Activated CD8-positive, alpha-beta memory T cell treated with anti-CD3 and anti-CD28 coated beads for 36 hours (primary cell): ENCODE measurements around the gene F2RL3. TPM values are rescaled to one million over a fixed set of nuclear protein-coding genes. Genes with fewer than 3 reads are reported as not detected.

Source experiments
- CTCF ChIA-PET: fragments of 350-600 bp; sonication (Branson Sonifier 250); formaldehyde crosslinking; loops from one replicate; lab custom pipeline; 2021; ENCODE audit warnings: antibody characterized with exemption; lab: Charles Lee
- POLR2A ChIA-PET: fragments of 350-600 bp; sonication (Branson Sonifier 250); formaldehyde crosslinking; loops from one replicate; lab custom pipeline; 2021; ENCODE audit warnings: antibody characterized with exemption; lab: Charles Lee
- total RNA-seq, 2 experiments: library from RNA; stranded (reverse); gene quantifications; one replicate each; pipeline ENCODE4 v1.2.3, GENCODE V29; 2021

The F2RL3 gene
- total RNA-seq, result not detected

DNA sequence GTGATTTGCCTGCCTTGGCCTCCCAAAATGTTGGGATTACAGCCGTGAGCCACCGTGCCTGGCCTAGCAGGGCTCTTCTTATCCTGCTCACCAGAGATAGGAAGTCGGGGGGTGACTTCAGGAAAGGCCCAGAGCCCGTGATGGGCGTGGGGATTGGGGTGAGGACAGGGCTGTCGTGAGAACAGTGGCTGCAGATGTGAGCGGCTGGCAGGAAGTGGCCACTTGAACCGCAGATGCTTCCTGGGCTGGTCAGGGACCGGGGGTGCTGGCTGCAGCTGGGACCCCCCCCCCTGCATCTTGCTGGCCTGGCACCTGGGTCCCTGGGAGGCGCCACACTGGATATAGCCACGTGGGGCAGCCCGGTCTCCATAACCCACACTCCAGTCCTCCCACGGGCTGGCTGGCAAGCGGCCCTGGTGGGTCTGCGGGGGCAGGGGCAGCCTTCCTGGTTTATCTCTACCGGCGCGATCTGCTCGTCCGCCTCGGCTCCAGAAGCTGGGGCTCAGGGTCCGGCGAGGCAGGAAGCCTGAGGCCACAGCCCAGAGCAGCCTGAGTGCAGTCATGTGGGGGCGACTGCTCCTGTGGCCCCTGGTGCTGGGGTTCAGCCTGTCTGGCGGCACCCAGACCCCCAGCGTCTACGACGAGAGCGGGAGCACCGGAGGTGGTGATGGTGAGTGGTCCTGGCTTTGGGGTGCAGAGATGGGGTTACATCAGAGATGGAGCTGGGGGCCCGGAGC lies at the start of gene F2RL3:
Gene F2RL3 (plus strand): TSS at position 371 of the 737 bp plus-strand sequence. CDS start 191 bp downstream, at position 562.
- CTCF ChIA-PET, result interaction anchor here (0.7 kb wide), 1 partner anchor 147 kb away, joined by 3 read pairs; no protein-coding TSS in a partner anchor
- POLR2A ChIA-PET, result no interaction called here

DNA sequence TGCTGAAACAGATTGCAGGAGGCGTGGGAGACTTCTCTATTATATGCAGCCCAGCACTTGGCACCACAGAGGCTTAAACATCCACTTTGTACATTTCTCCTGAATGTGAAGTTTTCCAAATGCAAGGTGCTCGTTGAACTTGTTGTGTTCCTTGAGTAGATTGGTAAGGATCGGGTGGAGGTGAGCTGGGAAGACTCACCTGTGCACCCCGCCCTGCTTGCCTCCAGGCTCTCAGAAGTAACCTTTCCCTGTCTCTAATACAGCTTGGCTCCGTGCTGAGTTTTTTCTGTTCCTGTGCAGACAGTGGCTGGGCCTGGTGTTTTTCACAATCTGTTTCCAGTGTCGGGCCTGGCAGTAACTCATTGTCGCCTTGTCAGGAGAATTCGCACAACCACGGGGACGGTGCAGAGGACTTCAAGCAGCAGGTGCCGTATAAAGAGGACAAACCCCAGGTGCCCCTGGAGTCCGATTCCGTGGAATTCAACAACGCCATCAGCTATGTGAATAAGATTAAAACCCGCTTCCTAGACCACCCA lies 47.3 kb upstream of the F2RL3 start:
- POLR2A ChIA-PET, result no interaction called here
- CTCF ChIA-PET, result no interaction called here

DNA sequence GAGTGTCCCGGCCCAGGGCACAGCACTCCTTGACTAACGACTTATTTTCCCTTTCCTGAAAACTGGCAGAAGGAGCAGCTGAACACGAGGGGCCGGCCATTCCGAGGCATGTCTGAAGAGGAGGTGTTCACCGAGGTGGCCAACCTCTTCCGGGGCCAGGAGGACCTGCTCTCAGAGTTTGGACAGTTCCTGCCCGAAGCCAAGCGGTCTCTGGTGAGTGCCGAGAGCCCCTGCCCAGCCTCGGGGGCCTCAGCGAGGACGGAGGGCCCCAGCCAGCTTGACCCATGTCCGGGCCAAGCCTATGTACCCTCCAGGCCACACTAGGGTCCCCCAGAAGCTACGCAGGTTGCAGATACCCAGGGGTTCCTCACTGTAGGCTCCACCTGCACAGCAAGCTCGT lies 41.9 kb upstream of the F2RL3 start:
- ChIA-PET POLR2A (no interaction called here), CTCF (no interaction called here)

DNA sequence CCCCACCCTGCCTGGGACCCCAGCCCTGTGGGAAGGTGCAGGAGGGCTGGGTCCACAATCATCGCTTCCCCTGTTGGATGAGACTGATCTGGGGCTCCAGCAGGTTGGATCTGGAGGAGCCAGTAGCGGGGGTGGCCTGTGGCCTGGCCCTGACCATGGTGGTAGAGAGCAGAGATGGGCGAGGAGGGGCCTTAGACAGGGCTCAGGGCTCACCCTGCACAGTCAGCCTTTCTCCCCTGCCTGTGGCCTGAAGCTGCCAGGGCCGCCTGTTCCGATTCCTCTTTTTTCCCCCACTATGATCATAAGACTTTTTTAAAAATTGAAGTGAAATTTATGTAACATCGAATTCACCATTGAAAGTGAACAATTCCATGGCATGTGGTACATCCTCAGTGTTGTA lies 41.4 kb upstream of the F2RL3 start:
- POLR2A ChIA-PET, result no interaction called here
- CTCF ChIA-PET, result no interaction called here

DNA sequence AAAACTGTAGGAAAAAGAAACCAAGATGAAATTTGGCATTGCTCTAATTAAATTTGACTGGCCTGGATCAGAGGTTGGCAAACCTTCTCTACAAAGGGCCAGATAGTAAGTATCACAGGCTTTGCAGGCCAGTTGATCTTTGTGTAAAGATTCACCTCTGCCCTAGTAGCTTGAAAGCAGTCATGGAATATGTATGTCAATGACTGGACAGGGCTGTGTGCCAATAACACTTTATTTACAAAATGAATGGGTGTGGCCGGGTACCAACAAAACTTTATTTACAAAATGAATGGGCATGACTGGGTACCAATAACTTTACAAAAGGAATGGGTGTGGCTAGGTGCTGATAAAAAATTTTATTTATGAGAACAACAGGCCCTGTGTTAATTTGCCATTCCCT lies 39.6 kb upstream of the F2RL3 start:
- ChIA-PET POLR2A (interaction anchor here (0.5 kb wide), 1 partner anchor 609 kb away, joined by 3 read pairs; no protein-coding TSS in a partner anchor), CTCF (no interaction called here)

DNA sequence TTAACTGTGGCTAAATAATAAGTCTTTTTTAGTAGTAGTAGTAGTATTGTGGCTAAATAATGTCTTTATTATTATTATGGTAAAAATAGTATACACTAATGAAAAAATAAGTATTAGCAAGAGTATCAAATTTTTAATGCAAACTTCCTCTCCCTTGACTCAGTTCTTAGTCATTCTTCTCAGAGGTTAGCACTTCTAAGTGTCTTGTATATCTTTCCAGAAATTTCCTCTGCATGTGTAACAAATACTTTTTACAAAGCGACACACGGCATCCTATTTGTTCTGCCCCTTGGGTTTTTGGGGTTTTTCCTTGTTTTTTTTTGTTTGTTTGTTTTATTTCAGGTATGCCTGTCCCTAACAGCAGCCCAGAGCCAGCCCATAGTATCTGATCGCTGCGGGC lies 38.7 kb upstream of the F2RL3 start:
- ChIA-PET CTCF (no interaction called here), POLR2A (interaction anchor here (0.6 kb wide), 1 partner anchor 79 kb away, joined by 5 read pairs; no protein-coding TSS in a partner anchor)

DNA sequence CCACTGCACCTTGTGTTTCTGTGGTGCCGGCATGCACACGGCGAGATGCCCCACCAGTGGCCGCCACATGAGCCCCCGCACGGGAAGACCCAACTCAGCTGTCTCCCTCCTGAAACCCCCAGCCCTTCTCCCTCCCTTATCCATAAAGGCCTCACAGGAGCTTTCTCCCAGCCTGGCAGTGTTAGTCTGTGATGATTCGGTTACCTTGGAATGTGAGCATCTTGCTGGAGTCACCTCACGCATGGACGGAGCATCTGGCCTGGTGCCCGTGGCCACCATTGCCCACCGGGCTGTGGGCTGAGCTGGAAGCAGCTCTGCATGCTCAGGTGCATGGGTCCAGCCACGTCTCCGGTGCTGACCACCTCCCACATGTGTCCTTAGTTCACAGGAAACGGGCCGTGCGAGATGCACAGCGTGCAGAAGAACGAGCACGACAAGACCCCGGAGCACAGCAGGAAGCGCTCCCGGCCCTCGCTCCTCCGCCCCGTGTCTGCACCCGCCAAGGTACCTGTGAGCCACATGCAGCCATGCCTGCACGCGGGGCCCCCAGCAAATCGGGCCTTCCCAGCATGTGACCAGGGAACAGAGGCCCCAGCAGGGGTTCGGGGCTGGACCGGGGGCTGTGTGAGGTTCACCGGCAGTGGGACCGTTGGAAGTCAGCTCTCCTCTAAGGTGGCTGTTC lies 37.6 kb upstream of the F2RL3 start:
- ChIA-PET POLR2A (no interaction called here), CTCF (no interaction called here)

DNA sequence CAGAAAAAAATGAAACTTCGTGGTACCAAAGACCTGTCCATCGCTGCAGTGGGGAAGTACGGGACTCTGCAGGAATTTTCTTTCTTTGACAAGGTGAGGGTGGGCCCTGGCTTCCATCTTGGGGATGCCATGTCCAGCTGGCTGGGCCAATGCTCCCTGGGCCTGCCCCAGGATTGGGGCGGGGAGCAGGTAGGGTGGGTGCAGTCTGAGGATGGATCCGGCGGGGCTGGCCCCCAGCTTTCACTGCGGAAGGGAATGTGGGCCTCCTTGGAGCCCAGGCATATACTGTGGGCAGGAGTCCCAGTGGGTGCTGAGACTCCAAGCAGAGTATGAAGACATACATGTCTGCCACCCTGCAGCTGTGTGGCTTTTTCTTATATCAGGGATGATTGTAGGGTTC lies 35.7 kb upstream of the F2RL3 start:
- ChIA-PET CTCF (no interaction called here), POLR2A (no interaction called here)

DNA sequence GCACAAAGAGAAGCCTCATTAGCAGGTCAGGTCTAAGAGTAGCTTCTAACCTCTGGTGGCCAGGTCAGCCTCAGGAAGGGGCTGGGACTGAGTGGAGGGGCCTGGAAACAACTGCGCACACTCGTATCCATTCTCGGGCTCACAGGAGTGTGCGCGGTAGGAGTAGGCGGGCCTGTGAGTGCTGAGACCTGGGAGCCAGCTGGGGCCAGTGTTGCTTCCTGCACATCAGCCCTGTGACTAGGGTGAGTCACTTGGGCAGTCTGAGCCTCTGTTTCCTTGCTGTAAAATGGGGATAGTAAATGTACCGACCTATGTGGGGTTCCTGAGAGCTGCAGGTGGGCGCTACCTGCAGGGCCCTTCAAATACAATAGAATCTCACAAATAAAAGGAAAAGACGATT lies 32.7 kb upstream of the F2RL3 start:
- ChIA-PET CTCF (no interaction called here), POLR2A (no interaction called here)

DNA sequence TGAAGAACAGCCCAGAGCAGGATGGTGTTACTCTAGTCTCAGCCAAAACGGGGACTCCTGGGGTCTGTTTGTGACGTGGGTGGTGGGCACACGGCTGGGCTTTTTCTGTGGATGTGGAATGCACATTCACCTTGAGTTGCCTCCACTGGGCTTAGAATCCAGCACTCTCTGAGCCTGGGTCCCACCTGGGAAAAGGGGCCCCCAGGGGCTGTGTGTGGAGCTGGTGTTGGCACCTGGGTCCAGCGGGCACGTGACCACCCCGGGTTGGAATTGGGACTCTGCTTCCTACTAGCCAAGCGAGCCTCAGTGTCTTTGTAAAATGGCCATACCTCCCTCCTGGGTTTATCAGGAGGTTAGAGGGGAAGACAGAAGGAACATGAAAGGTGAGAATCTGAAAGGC lies 29.2 kb upstream of the F2RL3 start:
- CTCF ChIA-PET, result no interaction called here
- POLR2A ChIA-PET, result no interaction called here

DNA sequence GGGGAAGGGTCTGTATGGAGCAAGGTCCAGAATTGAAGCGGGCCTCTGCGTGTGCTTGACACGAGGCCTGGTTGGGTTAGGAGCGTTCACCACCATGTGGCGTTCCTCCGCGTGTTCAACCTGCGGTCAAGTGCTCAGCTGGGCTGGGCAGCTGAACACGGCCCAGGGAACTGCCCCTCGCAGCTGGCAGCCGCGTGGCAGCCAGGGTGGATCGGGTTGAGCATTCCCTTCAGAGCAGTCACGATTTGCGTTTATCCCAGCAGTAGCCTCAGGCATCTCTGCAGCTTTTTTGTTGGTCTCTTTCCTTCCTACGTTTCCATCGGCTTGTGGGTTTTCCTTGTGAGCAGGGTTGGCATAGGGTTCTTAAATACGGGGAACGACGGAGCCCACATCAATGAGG lies 28.7 kb upstream of the F2RL3 start:
- CTCF ChIA-PET, result no interaction called here
- POLR2A ChIA-PET, result no interaction called here

DNA sequence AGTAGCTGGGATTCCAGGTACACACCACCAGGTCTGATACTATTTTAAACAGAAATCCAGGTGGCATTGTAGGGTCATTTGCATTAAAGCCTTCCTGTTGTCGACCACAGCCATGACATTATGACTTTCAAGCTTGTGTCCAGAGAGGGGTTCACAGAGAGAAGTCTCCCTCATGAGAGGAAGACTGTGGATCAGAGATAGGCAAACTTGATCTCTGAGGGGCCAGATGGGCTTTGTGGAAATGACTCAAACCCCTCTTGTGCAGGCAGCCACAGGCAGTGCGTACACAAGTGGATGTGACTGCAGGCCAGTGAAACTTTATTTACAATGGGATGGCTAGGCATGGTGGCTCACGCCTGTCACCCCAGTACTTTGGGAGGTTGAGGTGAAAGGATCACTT lies 27.8 kb upstream of the F2RL3 start:
- ChIA-PET CTCF (no interaction called here), POLR2A (interaction anchor here (0.5 kb wide), 1 partner anchor 225 kb away, joined by 3 read pairs; no protein-coding TSS in a partner anchor)

DNA sequence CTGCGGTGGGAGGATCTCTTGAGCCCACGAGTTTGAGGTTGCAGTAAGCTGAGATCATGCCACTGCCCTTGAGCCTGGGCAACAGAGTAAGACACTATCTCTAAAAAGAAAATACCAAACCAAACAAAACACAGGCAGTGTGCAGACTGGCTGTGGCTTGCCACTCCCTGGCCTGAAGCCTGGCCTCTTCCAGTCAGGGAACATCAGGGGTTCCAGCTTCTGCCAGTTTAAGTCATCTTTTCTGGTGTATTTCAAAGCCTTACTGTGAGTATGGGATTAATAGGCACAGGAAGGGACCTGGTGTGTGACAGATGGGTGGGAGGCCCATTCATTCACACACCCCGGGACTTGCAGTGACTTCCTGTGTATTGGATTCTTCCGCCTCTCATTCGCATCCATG lies 27.0 kb upstream of the F2RL3 start:
- ChIA-PET POLR2A (no interaction called here), CTCF (no interaction called here)

DNA sequence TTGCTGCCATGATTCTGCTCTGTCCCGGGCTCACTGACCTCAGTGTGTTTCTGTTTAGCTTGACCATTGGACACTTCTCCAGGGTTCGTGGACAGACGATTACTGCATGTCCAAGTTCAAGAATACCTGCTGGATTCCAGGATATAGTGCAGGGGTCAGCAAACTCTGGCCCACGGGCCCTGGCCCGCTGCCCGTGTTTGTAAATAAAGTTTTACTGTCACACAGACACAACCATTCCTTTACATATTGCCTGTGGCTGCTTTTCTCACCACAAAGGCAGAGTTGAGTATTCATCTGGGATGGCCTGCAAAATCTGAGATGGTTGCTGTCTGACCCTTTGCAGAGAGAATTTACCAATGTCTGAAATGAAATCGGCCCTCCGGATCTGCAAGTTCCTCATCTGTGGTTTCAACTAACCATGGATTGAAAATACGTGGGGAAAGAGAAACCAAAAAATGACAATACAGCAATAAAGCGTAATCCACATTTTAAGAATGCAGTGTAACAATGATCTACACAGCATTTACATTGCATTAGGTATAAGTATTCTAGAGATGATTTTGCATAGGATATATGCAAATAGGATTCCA lies 25.9 kb upstream of the F2RL3 start:
- ChIA-PET CTCF (no interaction called here), POLR2A (no interaction called here)

DNA sequence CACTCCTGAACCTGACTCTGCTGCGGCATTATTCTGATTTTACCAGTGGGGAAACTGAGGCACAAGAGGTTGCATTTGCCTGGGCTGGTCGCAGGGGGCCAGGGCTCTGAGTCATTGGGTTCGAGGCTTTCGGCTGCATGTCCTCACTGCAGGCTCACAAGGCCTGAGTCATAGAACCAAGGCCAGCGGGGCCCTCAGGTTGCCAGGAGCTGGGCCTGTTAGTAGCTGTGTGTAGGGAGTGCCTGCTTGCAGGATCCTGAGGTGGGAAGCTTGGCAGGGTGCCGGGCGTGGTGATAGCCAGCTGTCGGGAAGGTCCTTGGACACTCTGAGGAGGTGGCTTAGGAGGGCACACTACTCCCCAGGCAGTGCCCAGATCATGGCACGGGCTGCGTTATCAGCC lies 21.6 kb upstream of the F2RL3 start:
- POLR2A ChIA-PET, result no interaction called here

DNA sequence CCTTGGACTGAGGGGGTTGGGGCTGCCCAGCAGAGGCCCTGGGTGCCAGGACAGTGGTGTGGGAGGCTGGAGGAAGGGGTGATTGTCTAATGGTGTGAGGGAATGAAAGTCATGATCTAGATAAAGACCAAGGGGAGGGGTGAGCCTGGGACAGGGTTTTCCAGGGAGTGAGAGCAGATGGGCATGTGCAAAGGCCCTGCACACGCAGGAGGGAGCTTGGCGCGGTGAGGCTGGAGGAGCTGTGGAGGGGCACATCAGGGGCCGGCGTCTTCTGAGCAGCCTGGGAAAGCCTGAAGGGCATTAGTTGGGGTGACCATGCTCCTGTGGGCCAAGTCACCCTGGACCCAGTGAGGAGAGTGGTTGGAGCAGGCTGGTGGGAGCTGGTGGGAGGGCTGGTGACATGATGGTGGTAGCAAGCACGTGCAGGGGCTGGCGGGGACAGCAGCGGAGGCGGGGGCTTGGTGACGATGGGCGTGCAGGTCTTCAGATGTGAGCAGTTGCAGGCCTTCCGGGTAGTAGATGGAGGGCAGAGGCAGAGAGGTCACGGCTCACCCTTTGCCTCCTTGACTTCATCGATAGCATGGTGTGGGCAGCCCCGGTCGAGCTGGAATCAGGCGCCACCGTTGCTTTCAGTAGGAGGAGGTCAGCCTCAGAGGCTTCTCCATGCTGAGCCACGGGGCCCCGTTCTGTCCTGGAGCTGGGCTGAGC lies 20.2 kb upstream of the F2RL3 start:
- POLR2A ChIA-PET, result no interaction called here
- CTCF ChIA-PET, result no interaction called here

More for the DNA sequence above, 21.6 kb upstream of the F2RL3 start:
- CTCF ChIA-PET, result no interaction called here

DNA sequence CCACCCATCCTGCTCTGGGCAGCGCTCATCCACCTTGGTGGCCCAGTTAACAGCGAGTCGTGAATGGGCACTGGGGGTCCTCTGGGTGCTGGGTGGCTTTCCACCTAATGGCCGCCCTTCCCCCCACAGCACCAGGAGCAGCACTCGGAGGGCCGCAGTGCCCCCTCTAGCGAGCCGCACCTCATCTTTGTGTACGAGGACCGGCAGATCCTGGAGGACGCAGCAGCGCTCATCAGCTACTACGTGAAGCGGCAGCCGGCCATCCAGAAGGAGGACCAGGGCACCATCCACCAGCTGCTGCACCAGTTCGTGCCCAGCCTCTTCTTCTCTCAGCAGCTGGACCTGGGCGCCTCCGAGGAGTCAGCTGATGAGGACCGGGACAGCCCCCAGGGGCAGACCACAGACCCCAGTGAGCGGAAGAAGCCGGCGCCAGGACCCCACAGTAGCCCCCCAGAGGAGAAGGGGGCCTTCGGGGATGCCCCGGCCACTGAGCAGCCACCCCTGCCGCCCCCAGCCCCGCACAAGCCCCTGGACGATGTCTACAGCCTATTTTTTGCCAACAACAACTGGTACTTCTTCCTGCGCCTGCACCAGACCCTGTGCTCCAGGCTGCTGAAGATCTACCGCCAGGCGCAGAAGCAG lies 19.3 kb upstream of the F2RL3 start:
- POLR2A ChIA-PET, result no interaction called here
- CTCF ChIA-PET, result no interaction called here

DNA sequence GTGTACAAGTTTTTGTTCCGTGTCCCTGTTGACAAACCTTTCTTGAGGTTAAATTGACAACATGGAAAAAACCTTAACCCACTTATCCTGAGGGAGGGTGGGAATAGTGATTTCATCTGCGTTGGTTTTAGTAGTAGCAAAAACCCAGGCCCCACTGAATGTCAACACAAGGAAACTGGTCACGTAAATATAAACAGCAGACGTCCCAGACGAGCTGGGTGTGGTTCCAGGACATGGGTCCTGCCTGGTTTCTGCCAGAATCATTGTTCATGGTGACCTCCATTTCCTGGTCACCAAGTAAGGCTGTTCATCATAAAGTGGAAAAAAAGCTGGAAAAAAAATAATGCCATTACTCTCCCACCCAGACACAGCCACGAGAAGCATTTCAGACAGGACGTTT lies 16.9 kb upstream of the F2RL3 start:
- CTCF ChIA-PET, result no interaction called here
- POLR2A ChIA-PET, result interaction anchor here (0.6 to 0.7 kb wide), 2 partner anchors 101 to 170 kb away, joined by 3 read pairs; no protein-coding TSS in a partner anchor

DNA sequence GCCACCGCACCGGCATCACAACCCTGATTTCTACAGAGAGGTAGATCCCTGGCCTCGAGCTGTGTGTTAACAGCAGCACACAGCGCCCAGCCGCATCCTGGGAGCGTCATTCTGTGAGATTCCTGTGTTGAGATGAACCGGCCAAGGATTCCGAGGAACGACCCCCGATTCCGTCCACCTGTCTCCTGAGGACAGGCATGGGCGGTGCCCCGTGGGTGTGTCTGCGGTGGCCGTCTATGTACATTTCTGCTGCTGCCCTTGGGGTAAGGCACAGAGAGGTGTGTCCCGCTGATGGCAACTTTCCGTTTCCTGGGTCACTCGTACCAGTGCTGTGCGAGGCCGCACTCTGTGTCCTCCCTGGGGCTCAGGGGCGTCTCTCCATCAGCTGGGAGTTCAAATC lies 16.1 kb upstream of the F2RL3 start:
- POLR2A ChIA-PET, result no interaction called here
- CTCF ChIA-PET, result no interaction called here
